ENCODE measurements around the gene SLC39A7.
"Not testable (repeated sequence)": the region's sequence is repeated elsewhere in the genome, so short reads cannot be mapped to it uniquely, and the experiment has no call there.

The SLC39A7 gene

DNA sequence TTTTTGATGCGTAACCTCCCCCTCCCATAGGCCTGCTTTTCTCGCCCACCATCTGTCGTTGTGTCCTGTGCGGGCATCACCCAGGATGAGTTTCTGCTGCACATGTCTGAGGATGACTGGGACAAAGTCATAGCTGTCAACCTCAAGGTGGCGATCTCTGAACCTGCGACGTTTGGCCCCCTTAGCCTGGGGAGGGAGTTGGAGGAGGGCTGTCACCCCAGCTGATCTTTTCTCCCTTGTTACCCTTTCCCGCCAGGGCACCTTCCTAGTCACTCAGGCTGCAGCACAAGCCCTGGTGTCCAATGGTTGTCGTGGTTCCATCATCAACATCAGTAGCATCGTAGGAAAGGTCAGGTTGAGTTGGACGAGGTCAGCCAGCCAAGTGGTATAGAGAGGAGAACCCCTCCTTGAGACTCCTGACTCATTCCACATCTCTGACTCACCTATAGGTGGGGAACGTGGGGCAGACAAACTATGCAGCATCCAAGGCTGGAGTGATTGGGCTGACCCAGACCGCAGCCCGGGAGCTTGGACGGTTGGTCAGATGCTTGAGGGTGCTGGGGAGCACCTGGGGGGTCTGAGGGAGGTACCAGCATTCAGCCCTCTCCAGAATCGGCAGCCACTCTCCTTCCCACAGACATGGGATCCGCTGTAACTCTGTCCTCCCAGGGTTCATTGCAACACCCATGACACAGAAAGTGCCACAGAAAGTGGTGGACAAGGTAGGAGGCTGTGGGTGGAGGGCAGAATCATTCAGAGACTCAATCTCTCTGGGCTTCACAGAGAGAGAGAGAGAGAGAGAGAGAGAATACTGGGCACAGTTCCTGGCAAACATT lies 4.7 kb downstream of the SLC39A7 start:
- peak in 1 of 2 donors; percentile 55 for DNase-seq (ENCODE audit: low read depth in 2 of 2)

DNA sequence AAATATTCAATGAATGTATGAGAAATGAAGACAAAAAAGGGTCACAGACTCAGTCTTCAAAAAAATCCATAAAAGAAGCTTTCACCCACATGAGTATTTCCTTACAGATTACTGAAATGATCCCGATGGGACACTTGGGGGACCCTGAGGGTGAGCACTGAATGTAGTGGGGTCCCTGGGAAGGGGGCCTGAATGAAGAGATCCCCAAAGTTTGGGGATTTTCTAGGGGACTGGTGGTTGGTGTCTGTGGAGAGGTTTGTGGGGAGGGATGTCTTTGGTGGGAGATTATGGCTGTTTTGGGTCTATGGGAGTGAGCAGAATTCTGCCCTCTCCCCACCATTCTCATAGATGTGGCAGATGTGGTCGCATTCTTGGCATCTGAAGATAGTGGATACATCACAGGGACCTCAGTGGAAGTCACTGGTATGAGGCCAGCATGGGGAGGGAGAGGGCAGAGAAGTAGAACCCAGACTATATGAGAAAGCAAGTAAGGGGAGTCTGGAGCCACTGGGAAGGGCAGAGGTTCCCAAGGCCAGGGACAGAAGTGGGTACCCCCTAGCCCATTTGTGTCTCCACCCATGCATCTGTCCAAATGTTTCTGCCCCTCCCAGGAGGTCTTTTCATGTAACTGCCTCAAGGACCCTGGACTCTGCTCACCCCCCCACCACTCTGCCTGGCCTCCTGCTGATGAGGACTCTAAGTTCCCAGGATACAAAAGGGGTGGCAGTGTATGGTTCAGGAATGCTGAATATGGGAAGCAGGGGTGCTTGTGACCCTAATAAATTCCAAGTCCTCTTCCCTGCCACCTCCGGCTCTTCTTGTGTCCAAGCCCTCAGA lies 5.6 kb downstream of the SLC39A7 start:
- DNase-seq (ENCODE audit: low read depth in 2 of 2): no peak

DNA sequence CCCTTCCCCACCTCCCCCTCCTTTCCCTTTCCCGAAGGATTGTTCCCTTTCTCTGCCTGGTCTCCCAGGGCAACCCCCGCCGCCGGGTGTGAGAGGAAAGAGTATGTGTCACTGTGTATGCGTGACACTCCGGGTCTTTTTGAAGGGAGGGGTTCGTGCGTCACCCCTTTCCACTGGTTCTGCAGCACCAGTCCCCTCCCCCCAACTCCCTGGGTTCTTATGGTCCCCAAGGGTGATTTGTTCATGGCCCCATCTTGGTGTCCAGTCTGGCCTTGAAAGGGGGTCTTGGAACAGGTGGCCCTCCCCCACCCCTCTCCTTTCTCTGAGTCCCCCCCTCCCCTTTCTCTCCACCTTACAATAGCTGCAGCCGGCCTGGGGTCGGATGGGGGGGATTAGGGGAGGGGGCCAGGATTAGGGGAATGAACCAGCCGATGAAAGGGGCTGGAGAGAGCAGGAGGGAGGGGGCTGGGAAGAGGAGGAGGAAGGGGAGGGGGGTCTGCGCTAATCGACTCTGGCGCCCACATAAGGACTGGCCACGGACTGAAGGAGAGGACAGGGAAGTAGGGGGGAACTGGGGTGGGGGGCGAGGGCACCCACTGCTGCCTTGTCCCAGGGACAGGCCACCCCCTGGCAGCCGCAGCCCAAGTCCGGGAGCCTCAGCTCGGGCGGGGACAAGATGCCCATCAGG lies 6.3 kb downstream of the SLC39A7 start:
- DNase-seq (ENCODE audit: low read depth in 2 of 2): no peak

DNA sequence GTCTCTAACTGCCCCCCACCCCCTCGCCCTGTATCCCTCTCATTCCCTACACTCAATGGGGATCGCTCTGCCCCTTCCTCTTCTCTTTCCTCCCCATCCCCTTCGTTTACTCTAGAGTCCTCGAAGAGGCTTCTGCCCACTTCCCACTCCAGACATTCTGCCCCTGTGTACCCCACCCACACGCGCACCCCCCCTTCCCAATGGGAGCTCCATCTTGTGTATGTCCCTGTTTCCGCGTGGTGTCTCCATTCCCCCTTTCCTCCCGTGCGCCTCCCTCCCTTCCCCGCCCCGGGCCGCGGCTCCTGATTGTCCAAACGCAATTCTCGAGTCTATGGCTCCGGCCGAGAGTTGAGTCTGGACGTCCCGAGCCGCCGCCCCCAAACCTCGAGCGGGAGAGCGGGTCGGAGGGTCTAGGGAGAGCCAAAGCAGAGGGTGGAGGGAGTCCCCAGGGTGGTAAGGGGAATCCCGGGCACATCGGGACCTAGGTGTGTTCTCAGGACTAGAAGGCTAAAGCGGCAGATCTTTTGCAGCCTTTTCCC lies 7.0 kb downstream of the SLC39A7 start:
- DNase-seq (ENCODE audit: low read depth in 2 of 2): no peak

DNA sequence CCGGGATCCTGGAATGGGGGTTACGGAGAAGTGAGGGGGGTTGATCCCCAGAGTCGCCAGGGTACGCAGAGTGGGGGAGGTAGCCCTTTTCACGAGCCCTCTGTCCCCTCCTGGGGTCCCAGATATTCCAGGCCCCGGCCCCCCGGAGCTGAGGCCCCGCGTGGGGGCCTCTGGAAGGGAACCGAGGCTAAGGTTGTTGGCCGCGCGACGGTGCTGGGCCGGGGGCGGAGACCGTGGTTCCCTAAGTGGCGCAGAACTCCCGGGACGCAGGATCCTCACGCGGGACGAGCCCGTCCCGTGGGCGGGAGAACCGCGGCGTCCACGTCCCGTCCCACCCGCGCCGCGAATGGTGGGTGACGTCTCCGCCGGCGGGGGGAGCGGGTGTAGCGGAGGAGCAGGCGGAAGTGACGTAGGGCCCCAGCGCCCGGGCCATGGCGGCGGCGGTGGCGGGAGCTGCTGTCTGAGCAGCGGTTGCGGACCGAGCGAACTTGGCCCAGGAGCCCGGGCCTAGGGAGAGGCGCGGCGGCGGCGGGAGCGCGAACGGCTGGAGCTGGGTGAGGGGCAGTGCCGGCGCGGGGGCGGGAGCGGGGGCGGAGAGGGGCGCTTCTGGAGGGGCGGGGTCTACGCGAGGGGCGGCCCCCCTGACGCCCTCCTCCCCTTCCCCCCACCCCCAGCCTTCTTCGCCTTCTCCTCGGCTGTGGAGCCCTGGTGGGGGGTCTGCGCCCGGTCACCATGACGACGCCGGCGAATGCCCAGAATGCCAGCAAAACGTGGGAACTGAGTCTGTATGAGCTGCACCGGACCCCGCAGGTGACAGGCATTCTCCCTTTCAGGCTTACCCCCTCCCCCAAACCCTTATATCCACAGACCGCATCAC lies 7.7 kb downstream of the SLC39A7 start, which contains the start of gene RING1:
Gene RING1, plus strand, starts transcription at position 410 of the 877 bp plus-strand sequence. Its CDS starts 323 bp downstream, at position 733.
- DNase-seq (ENCODE audit: low read depth in 2 of 2): peak; percentile 78 to 81

DNA sequence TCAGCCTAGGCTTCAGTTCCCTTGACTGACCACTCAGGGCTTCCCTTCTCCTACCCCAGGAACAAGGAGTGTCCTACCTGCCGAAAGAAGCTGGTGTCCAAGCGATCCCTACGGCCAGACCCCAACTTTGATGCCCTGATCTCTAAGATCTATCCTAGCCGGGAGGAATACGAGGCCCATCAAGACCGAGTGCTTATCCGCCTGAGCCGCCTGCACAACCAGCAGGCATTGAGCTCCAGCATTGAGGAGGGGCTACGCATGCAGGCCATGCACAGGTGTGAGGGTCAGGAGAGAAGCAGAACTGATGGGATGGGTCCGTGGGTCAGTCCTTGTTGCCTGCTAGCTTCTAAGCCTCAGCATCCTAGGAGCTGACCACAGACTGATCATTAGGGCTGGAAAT lies 9.2 kb downstream of the SLC39A7 start:
- DNase-seq (ENCODE audit: low read depth in 2 of 2): no peak

DNA sequence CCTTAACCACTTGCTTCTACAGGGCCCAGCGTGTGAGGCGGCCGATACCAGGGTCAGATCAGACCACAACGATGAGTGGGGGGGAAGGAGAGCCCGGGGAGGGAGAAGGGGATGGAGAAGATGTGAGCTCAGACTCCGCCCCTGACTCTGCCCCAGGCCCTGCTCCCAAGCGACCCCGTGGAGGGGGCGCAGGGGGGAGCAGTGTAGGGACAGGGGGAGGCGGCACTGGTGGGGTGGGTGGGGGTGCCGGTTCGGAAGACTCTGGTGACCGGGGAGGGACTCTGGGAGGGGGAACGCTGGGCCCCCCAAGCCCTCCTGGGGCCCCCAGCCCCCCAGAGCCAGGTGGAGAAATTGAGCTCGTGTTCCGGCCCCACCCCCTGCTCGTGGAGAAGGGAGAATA lies 10.5 kb downstream of the SLC39A7 start:
- DNase-seq (ENCODE audit: low read depth in 2 of 2): no peak

DNA sequence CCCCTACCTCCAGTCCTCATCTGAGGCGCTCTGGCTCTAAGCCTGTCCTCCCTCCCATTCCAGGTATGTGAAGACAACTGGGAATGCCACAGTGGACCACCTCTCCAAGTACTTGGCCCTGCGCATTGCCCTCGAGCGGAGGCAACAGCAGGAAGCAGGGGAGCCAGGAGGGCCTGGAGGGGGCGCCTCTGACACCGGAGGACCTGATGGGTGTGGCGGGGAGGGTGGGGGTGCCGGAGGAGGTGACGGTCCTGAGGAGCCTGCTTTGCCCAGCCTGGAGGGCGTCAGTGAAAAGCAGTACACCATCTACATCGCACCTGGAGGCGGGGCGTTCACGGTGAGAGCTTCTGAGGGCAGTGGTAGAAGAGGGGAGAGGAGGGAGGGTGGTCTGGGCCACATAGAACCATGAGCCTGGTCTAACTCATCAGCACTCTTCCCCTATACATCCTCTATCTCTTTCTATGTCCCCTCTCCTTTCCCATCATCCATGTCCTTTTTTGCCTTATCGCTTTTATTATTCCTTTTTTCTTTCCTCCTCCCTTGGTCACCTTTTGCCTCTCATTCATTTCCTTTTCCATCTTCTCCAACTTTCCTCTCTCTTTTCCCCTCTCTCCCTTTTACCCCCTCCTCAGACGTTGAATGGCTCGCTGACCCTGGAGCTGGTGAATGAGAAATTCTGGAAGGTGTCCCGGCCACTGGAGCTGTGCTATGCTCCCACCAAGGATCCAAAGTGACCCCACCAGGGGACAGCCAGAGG lies 11.2 kb downstream of the SLC39A7 start:
- DNase-seq (ENCODE audit: low read depth in 2 of 2): no peak

DNA sequence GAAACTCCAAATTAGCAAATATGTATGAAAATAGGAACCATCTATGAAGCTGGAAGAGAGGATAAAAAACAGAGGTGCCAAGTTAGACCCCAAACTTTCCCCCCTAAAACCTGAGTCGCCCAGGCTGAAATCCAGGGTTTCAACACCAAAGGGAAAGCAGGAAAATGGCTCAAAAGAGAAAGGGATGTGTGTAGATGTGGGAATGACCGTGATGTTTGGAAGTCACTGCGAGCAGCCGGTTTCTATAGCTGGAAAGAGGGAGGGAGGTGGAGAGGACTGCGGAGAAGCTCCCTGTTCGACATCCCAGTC lies 12.1 kb downstream of the SLC39A7 start:
- no peak for DNase-seq (ENCODE audit: low read depth in 2 of 2)

DNA sequence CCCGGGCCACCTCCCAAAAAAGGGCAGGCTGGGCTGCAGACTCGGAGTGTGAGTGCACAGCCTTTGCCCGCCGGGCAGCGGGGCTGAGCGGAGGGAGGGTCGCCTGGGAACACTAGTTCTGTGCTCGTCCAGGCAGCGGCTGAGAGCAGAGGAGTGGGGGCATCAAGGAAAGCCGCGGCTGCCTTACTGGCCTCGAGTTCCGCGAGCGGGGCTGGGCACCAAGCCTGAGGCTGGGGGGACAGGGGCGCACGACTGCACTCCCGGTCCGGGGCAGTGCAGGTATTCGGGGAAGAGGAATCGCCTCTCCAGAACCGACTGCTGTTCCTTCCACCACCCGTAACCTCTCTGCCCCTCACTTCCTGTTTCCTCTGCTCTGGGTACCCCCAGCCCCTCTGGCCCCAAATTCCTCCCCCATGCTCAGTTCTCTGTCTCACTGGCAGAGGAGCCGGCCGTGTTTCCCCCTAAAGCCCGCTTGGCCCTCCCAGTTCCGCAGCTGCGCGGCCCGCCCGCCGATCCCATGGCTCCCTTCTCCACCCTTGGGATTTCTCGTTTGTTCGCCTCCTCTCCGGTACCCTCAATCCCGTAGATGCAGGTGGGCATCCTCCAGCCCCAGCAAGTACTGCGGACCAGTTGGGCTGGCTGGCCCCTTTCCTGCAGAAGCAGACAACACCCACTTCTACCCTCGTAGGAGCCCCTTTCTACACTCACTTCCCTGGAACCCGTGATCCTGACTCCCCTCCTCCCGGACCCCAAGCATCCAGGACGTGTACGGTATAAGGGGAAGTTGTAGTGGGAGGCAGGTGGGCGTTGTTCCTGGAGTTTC lies 12.7 kb downstream of the SLC39A7 start:
- no peak for DNase-seq (ENCODE audit: low read depth in 2 of 2)

DNA sequence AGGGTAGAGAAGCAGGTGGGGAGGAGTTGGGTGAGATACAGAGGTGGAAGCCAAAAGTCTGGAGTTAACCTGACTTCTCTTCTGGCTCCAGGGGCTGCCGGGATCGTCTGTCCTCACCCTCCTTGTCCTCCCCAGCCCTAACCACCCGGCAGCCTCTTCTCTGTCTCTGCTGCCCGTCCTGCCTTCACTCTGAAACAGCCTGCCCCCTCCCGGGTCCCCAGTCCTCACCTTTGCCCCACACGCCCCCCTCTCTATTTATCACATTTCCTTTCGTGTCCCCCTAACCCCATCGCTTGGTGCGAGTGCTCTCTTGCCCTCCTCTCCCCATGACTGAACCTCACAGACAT lies 13.3 kb downstream of the SLC39A7 start:
- no peak for DNase-seq (ENCODE audit: low read depth in 2 of 2)

DNA sequence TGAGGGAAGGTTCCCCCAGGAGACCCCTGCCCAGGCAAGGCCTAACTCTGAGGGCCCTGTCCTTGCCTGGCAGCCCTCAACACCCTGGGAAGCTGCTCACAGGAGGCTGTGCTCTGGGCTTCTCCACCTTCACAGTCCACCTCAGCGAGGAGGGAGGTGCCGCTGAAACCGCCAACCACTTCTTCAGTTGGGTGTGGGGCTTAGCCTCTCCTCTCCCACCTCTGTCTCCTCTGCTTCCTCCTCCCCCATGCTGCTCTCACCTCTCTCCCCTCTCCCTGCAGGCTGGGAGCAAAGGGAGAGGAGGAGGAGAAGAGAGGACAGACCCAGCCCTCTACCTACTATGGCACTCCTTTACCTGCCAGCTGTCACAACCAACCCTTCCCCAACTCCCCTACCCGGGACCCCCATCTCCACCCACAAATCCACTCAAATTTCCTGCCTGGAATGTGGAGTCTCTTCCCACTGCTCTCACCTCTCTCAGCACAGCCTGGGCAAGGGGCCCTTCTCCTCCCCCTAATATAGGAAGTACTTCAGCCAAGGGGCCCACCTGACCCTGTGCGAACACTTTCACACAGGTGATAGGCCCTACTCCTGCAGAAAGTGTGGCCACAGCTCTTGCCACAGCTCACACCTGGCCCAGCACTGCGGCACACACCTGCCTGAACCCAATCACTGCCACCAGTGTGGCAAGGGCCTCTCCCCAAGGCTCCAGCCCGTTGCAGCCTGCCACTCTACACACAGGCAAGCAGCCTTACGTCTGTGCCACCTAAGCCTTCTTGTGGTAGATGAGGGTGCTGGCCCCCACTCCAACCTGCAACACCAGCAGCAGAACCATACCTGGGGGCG lies 14.8 kb downstream of the SLC39A7 start:
- no peak for DNase-seq (ENCODE audit: low read depth in 2 of 2)

DNA sequence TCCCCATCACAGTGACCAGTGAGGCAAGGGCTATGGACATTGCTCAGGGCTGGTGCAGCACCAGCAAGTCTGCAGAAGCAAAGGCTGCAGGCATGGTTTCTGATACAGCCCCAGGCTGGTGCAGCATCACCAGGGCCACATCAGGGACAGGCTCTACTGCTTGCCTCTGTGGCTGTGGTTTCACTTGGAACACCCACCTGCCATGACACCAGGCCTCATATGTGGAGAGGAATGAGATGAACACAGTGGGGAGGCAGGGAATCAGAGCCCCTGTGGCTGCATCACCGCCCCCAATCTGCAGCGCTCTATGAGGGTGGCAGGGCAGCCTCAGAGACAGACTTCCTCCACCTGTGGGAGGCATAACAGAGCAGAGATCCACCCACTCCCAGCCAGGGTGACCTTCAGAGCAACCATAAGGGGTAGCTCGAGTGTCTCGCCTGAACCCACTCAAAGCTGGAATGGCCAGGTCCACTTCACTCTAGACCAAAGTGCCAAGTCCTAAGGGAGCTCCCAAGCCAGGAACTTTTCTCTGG lies 15.5 kb downstream of the SLC39A7 start:
- no peak for DNase-seq (ENCODE audit: low read depth in 2 of 2)

DNA sequence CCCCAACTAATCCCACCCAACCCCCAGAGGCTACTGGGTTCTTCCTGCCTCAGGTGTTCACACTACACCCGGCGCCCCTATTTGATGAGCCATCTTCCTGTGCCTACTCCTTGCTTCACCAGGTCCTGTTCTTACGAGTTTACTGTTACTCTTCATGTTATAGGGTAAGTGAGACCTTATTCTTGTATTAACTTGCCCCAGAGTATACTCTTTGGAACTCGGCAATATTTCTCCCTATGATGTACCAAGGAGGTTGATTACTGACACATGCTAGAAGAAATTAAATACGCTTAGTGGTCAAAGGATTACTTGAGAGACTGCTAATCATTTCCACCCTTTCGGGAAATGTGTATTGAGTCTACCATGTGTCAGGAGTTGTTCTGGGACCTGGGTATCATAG lies 16.6 kb downstream of the SLC39A7 start:
- no peak for DNase-seq (ENCODE audit: low read depth in 2 of 2)

DNA sequence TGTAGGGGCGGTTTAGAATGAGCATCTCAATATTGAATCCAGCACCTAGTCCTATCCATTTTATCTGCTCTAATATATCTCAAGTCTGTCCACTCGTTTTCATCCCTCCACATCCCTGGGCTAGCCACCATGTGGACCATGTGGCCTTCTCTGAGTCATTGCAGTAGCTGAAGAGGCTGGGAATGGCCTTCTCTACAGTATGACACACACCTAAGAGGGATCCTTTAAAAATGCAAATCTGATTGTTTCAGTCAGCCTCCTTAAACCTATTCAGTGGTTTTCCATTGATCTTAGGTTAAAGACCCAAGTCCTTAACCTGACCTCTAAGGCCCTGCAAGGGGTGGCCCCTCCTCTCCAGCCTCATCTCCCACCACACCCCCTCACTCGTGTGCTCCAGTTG lies 17.0 kb downstream of the SLC39A7 start:
- no peak for DNase-seq (ENCODE audit: low read depth in 2 of 2)

DNA sequence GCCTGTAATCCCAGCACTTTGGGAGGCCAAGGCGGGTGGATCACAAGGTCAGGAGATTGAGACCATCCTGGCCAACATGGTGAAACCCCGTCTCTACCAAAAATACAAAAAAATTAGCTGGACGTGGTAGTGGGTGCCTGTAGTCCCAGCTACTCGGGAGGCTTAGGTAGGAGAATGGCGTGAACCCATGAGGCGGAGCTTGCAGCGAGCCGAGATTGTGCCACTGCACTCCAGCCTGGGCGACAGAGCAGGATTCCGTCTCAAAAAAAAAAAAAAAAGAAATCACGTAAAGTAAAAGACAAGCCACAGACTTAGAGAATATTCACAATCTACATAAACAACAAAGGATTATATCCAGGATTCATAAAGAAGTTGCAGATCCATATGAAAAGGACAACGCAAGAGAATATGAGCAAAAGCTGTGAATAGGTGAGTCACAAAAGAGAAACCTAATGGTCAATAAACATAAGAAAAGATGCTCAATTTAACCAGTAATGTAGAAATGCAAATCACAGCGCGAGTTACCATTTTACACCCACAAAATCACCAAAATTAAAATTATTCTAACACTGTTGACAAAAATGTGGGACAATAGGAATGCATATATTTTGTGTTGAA lies 25.9 kb downstream of the SLC39A7 start:
- not testable (repeated sequence) for DNase-seq (ENCODE audit: low read depth in 2 of 2)

DNA sequence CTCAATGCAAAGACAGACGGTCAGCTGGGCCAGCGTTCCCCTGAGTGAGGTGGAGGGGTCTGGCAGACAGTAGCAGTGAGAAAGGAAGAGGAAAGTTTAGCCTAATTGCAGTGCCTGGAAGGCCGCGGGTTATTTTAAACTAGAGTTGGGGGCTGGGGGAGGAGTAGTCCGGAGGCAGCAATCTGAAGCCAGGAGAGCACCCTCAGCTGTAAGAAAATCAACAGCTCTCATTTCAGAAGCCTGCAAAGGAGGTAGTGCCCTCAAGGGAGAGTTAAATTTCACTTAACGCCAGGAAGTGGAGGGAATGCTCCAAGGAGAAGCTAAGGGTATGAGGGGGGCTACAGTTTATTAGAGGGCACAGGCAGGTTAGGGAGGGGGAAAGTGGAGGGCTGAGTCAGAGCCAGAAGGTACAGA lies 34.6 kb downstream of the SLC39A7 start:
- DNase-seq (ENCODE audit: low read depth in 2 of 2): no peak

DNA sequence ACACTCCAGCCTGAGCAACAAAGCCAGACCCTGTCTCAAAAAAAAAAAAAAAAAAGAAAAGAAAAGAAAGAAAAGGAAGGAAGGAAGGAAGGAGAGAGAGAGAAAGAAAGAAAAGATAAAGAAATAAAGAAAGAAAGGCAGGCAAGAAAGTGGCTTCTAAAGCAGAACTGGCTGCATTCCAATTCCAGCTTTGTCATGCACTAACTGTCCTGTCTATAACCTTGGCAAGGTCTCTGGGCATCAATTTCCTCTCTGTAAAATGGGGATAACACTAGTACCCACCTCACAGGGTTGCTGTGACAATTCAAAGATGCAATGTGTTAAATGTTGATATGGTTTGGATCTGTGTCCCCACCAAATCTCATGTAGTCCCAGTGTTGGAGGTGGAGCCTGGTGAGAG lies 35.7 kb downstream of the SLC39A7 start:
- no peak for DNase-seq (ENCODE audit: low read depth in 2 of 2)
